ENCODE data around the gene GNA15. TPM values are rescaled to one million over a fixed set of nuclear protein-coding genes. Genes with fewer than 3 reads are reported as not detected.

The GNA15 gene
- polyA plus RNA-seq, 3 donors = 38.7 to 45.0 (median 41.3) TPM

DNA sequence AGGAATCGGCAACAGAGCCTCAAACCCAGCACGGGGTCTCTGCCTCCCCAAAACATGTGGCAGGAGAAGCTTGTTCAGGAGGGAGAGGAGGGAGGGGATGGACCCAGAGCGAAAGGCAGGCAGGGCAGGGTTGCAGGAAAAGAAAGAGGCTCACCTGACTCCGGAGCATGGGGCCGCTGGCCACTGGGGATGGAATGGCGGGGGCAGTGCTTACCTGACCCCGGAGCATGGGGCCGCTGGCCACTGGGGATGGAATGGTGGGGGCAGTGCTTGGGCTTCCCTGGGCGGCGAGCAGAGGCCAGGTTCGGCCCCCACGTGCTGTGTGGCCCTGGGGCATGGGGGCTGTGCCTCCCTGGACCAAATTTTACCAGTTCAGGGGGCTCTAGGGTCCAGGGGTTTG, 75.4 kb downstream of the GNA15 start:
- Histone ChIP-seq H3K27me3 (ENCODE audit: control insufficient read depth in 2 of 2, insufficient read depth in 2 of 2, low read length in 2 of 2) (no peaks in the 10 kb centered on the region), H3K27ac (ENCODE audit: low read depth in 1 of 2, low read length in 2 of 2) (no peak overlapping the region), H3K4me3 (replicated peaks in 1 of 3; ENCODE audit: low read depth in 2 of 3, low read length in 3 of 3) (no peak overlapping the region), H3K9me3 (replicated peaks in 1 of 2; ENCODE audit: control insufficient read depth in 1 of 2, insufficient read depth in 1 of 2, low read length in 2 of 2) (no peaks in the 10 kb centered on the region), H3K9ac (ENCODE audit: insufficient read depth, low read length, poor library complexity, severe bottlenecking) (no peak overlapping the region), H3K4me2 (replicated peaks; ENCODE audit: extremely low read depth, low read length, poor library complexity, severe bottlenecking) (no peak overlapping the region), H3K79me2 (ENCODE audit: insufficient read depth, low read length) (no peaks in the 10 kb centered on the region), H3K4me1 (ENCODE audit: control insufficient read depth in 1 of 2, insufficient read depth in 2 of 2, low read length in 2 of 2) (no peaks in the 10 kb centered on the region), H3K36me3 (replicated peaks in 1 of 2; ENCODE audit: control insufficient read depth in 1 of 2, insufficient read depth in 2 of 2, low read length in 2 of 2) (peaks cover 31 to 32% of the 10 kb centered on the region in 2 donors), H4K20me1 (ENCODE audit: insufficient read depth, low read length) (peaks cover 8% of the 10 kb centered on the region), H2AFZ (ENCODE audit: insufficient read depth, low read depth, low read length, poor library complexity, severe bottlenecking) (no peak overlapping the region)
- WGBS (ENCODE audit: insufficient coverage) = 79% methylated on average over 10 of the region's 12 CpGs
- Mint-ChIP-seq H3K27ac (no peak overlapping the region), H3K36me3 (peaks cover 13 to 33% of the 10 kb centered on the region in 2 donors), H3K4me3 (no peak overlapping the region), H3K27me3 (ENCODE audit: low read depth in 3 of 3) (peaks cover 0 to 2% (median 2%) of the 10 kb centered on the region in 3 donors), H3K9me3 (no peaks in the 10 kb centered on the region), H3K4me1 (no peaks in the 10 kb centered on the region)
- intact Hi-C loops (cut with micrococcal nuclease) = loop anchor here (2.0 to 5.0 kb wide), 3 partner anchors 64 to 244 kb away; no protein-coding TSS in a partner anchor
- no peak for DNase-seq
- TF ChIP-seq, protein P1, sequence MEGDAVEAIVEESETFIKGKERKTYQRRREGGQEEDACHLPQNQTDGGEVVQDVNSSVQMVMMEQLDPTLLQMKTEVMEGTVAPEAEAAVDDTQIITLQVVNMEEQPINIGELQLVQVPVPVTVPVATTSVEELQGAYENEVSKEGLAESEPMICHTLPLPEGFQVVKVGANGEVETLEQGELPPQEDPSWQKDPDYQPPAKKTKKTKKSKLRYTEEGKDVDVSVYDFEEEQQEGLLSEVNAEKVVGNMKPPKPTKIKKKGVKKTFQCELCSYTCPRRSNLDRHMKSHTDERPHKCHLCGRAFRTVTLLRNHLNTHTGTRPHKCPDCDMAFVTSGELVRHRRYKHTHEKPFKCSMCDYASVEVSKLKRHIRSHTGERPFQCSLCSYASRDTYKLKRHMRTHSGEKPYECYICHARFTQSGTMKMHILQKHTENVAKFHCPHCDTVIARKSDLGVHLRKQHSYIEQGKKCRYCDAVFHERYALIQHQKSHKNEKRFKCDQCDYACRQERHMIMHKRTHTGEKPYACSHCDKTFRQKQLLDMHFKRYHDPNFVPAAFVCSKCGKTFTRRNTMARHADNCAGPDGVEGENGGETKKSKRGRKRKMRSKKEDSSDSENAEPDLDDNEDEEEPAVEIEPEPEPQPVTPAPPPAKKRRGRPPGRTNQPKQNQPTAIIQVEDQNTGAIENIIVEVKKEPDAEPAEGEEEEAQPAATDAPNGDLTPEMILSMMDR (IDR thresholded peaks at IDR 0.05) = no peak

GRCh38 chr19:3213159-3213558, 77.3 kb downstream of the GNA15 start:
- no peak overlapping the region for H3K4me3 ChIP-seq (replicated peaks in 1 of 3; ENCODE audit: low read depth in 2 of 3, low read length in 3 of 3)
- H3K9ac ChIP-seq (ENCODE audit: insufficient read depth, low read length, poor library complexity, severe bottlenecking) = no peak overlapping the region
- Mint-ChIP-seq H3K9me3 (peaks cover 0 to 3% (median 1%) of the 10 kb centered on the region in 7 donors), H3K27me3 (ENCODE audit: low read depth in 3 of 3) (peaks cover 0 to 6% (median 2%) of the 10 kb centered on the region in 3 donors), H3K4me1 (no peaks in the 10 kb centered on the region), H3K27ac (no peak overlapping the region), H3K36me3 (peaks cover 6 to 15% of the 10 kb centered on the region in 2 donors), H3K4me3 (no peak overlapping the region)
- H3K79me2 ChIP-seq (ENCODE audit: insufficient read depth, low read length) = no peaks in the 10 kb centered on the region
- TF ChIP-seq, protein P1 (IDR thresholded peaks at IDR 0.05) = no peak
- H2AFZ ChIP-seq (ENCODE audit: insufficient read depth, low read depth, low read length, poor library complexity, severe bottlenecking) = no peak overlapping the region
- no peaks in the 10 kb centered on the region for H3K4me1 ChIP-seq (ENCODE audit: control insufficient read depth in 1 of 2, insufficient read depth in 2 of 2, low read length in 2 of 2)
- intact Hi-C loops (cut with micrococcal nuclease) = loop anchor here in 1 of 2 donors (5.0 kb wide), 1 partner anchor 246 kb away; no protein-coding TSS in a partner anchor
- no peak for DNase-seq
- peaks cover 8% of the 10 kb centered on the region for H4K20me1 ChIP-seq (ENCODE audit: insufficient read depth, low read length)
- H3K36me3 ChIP-seq (replicated peaks in 1 of 2; ENCODE audit: control insufficient read depth in 1 of 2, insufficient read depth in 2 of 2, low read length in 2 of 2) = peaks cover 12% of the 10 kb centered on the region in 2 donors
- no peak overlapping the region for H3K4me2 ChIP-seq (replicated peaks; ENCODE audit: extremely low read depth, low read length, poor library complexity, severe bottlenecking)
- no peaks in the 10 kb centered on the region for H3K9me3 ChIP-seq (replicated peaks in 1 of 2; ENCODE audit: control insufficient read depth in 1 of 2, insufficient read depth in 1 of 2, low read length in 2 of 2)
- no peaks in the 10 kb centered on the region for H3K27me3 ChIP-seq (ENCODE audit: control insufficient read depth in 2 of 2, insufficient read depth in 2 of 2, low read length in 2 of 2)
- 84% methylated on average over 7 of the region's 7 CpGs for whole genome bisulfite sequencing (ENCODE audit: insufficient coverage)
- no peak overlapping the region for H3K27ac ChIP-seq (ENCODE audit: low read depth in 1 of 2, low read length in 2 of 2)

Other genes starting within 250 kb of the GNA15 start
- gene ZNF57, start 235.1 kb upstream of the GNA15 start, polyA plus RNA-seq = 1 to 10 TPM; 1.4 to 2.1 (median 1.9) TPM
- 1 to 10 TPM in 2 of 3 donors, under 1 TPM in 1; 0.30 to 2.7 (median 1.0) TPM for gene ZNF77, start 191.1 kb upstream of the GNA15 start, polyA plus RNA-seq
- gene TLE6, start 158.5 kb upstream of the GNA15 start, polyA plus RNA-seq = not detected
- gene TLE2, start 106.8 kb upstream of the GNA15 start, polyA plus RNA-seq = not detected
- gene TLE5, start 73.5 kb upstream of the GNA15 start, polyA plus RNA-seq = 100 to 1,000 TPM in 1 of 3 donors, 10 to 100 TPM in 2; 27.5 to 309 (median 34.4) TPM
- 1 to 10 TPM in 1 of 3 donors, under 1 TPM in 2; 0.25 to 4.2 (median 0.37) TPM for gene GNA11, start 41.7 kb upstream of the GNA15 start, polyA plus RNA-seq
- 100 to 1,000 TPM in 2 of 3 donors, 10 to 100 TPM in 1; 28.5 to 131 (median 105) TPM for gene S1PR4, start 42.7 kb downstream of the GNA15 start, polyA plus RNA-seq
- 10 to 100 TPM; 28.6 to 60.9 (median 34.5) TPM for gene NCLN, start 49.9 kb downstream of the GNA15 start, polyA plus RNA-seq
- not detected for gene CELF5, start 88.6 kb downstream of the GNA15 start, polyA plus RNA-seq
- gene NFIC, start 230.6 kb downstream of the GNA15 start, polyA plus RNA-seq = 10 to 100 TPM in 2 of 3 donors, 1 to 10 TPM in 1; 7.0 to 13.8 (median 11.5) TPM